Stimulated activated CD8-positive, alpha-beta memory T cell treated with anti-CD3 and anti-CD28 coated beads, Interleukin-12 subunit alpha, Interleukin-12 subunit beta, amount 100 ng/mL, for 24 hours (primary cell): ENCODE data around the gene PTPRN2.
"Not testable (repeated sequence)": the region's sequence is repeated elsewhere in the genome, so short reads cannot be mapped to it uniquely, and the experiment has no call there.

Experiments used
- DNase-seq: peaks from one replicate; pipeline ENCODE4 v3.0.0-alpha.2; 2020; ENCODE audit errors: extremely low read depth

The PTPRN2 gene

GRCh38 chr7:158443688-158444483, 143.7 kb downstream of the PTPRN2 start:
- no peak for DNase-seq

DNA sequence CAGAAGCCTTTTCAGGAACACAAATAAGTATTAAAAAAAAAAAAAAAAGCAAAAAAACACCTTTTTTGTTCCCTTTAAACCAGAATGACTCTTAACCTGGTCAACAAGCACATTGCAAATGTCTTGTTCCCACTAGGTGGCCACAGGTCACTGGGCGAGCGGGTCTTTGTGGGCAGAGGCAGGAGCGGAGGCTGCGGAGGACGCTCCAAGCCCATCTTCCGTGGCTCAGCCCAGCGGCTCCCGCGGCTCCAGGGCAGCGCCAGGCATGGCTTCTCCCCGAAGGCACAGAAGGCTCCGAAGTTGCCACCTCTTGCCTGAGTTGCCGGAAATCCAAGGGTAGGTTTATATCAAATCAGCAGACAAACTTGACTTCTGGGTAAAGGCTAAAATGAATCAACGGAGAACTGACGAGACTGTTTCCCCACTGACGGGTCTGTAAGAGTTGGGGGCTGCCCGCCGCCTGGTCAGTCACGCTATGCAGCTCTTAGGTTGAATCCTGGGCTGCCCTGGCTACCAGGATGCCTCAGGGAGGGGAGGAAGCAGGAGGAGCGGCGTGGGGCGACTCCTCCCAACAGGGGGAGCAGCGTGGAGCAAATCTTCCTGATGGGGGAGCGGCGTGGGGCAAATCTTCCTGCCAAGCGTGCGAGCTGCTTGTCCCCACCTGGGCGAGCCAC, 144.5 kb downstream of the PTPRN2 start:
- DNase-seq: no peak

DNA sequence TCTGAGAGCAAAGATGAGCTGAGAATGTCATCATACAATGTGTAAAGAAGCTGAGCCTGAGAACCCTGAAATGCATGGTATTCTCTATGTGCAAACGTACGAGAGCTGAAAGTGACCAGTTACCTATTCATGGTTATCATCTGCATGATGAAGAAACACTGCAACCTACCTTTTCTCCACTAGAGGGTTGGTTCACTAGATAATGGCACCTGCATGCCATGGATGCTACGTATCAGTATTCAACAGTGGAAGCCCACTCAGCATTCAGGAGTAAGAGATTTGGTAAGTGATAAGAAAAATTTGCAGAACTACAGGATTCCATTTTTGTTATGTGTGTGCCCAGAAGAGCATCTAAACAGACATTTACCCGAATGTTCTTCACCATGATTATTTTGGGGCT, 145.4 kb downstream of the PTPRN2 start:
- no peak for DNase-seq

DNA sequence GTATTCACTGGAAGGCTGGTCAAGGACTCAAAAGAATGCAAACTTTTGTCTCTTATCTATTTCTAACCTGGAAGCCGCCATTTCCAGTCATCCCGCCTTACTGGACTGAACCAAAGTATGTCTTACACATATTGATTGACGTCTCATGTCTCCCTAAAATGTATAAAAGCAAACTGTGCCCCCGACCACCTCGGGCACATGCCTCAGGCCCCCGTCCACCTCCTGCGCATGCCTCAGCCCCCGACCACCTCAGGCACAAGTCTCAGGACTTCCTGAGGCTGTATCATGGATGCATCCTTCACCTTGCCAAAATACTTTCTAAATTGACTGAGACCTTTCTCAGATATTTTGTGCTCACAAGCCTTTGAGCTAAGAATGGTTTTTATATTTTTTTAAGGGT, 148.6 kb downstream of the PTPRN2 start:
- no peak for DNase-seq

DNA sequence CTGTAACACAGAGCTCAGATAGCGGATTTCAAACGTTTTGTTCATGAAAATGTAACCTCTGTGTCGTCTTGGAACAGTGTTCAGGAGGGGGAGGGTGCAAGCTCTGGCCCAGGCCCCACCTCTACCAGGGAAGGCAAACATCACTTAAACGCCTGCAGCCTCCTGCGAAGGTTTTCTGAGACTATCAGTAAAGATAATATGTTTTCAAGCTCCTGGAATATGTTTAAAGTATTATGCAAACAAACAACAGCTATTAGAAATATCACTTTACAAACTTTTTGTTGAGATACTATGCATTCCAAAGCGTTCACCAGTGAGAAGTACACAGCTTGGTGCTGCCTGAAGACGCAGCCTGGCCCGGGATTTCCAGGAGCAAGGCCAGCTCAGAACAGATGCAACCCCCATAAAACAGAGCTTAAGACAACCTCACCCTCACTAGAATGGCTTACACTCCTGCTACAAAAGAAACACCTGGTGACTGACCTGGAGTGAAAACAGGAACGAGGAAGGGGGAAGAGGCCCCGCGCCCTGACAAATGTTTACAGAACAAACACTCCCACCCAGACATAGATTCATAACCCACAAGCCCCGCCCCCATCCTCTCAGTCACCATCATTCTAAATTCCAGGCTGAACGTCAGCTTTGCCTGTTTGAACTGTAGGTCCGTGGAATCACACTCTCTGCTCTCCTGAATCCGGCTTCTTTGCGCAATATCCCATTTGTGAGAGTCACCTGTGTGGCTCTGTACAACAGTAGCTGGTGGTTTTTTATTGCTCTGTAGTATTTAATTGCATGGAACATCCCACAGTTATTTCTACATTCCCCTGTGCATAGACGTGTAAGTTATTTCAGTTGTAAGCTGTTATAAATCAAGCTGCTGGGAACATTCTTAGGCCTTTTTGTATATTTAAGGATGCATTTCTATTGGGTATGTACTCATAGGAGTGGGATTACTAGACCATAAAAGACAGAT, 155.0 kb downstream of the PTPRN2 start:
- DNase-seq: no peak

DNA sequence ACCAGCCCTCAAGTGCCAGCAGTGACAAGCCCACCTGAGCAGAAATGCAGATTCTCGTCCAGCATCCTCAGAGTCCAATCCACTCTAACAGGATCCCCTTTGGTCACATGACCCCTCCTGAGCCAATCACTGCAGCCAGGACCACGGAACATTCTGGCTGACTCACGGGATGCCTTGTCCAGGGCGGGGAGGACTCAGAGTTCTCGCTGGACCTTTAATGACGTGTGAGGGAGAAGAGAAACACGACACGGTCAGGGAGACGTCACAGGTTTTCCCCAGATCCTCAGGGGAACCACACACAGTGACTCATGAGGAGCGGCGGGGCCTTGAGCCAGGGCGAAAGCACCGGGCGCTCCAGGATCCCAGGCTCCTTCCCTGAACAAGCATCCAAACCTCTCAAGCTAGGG, 155.7 kb downstream of the PTPRN2 start:
- no peak for DNase-seq

- no peak for DNase-seq
These were observed 156.3 kb downstream of the PTPRN2 start for GRCh38 chr7:158431055-158431940.

DNA sequence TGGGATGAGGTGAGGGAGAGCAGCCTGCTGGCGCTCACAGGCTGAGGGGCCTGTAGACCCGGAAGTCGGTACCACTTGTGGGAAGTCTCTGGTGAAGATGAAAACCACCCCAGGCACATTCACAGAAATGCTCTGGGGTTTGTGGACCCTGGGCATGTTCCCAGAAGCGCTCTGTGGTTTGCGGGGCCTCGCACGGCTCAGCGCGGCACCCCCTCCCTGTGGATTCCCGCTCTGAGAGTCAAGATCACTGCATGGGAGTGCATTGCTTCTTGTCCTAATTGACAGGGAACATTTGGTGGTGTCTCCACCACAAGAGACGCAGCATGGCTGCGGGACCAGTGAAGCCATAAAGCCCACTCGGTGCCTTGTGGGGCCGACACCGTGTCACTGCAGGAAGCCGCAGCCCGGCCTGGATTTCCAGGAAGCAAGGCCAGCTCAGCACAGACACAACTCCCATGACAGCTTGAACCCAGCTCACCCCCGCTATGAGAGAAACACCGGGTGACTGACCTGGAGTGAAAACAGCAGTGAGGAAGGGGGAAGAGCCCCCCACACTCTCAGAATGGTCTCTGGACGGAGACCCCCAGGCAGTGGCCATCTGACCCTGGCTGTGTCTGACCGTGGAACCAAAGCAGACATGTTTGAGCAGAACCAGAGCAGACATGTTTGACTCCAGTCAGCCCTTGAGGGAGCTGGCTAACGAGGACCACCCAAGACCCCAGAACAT, 157.2 kb downstream of the PTPRN2 start:
- no peak for DNase-seq

GRCh38 chr7:158428837-158429753, 158.5 kb downstream of the PTPRN2 start:
- no peak for DNase-seq

GRCh38 chr7:158428131-158428836, 159.3 kb downstream of the PTPRN2 start:
- DNase-seq: no peak

DNA sequence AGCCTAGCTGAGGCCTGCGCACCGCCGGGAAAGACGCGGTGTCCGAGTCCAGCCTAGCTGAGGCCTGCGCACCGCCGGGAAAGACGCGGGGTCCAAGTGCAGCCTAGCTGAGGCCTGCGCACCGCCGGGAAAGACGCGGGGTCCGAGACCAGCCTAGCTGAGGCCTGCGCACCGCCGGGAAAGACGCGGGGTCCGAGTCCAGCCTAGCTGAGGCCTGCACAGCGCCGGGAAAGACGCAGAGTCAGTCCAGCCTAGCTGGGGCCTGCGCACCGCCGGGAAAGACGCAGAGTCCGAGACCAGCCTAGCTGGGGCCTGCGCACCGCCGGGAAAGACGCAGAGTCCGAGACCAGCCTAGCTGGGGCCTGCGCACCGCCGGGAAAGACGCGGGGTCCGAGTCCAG, 161.9 kb downstream of the PTPRN2 start:
- DNase-seq: not testable (repeated sequence)

- DNase-seq: no peak
These were observed 163.1 kb downstream of the PTPRN2 start for GRCh38 chr7:158424531-158424930.

DNA sequence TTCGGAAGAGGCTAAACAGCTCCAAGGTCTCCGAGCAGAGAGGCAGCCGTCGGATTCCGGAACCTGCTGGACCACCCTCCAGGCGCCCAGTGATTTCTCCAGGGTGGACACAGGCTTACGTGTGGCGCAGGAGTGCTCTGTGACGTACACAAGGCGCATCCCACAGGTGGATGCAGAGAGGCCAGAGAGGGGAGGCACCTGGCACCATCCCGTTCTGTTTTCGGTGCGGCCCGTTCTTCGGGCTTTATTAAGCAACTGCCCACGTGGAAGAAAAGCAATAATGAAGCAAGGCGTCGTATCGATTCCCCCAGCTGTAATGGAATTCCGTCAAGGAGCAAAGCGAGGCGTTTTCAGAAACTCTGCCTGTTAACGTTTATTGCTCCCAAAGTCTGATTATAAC, 163.6 kb downstream of the PTPRN2 start:
- DNase-seq: no peak

DNA sequence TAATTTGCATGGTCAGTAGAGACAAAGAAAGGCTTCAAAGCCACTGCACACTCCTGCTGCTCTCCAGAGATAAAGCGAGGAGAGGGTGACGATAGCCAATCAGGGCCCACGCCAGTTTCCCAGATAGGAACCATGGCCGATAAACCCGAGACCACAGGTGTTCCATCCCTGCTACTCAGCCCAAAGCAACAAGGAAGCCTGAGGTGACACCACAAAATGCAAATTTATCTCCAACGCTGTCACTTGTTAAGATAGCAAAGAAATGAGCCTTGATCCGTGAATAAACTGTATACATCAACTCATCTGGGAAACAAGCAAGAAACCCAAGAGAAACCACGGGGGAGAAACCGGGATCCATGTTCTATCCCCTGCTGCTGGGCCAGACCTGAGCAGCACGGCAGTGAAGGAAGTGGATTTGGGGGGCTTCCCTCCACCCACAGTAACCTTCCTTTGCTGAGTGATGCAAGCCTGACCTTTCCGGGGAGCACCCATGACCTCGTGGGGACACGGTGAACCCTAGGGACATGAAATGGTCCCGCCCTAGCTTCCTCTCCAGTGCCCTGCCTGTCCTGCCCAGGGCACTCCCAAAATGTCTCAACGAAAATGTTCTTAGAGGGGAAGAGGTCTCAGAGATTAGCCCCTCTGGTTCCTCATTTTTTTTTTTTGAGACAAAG, 164.6 kb downstream of the PTPRN2 start:
- no peak for DNase-seq

DNA sequence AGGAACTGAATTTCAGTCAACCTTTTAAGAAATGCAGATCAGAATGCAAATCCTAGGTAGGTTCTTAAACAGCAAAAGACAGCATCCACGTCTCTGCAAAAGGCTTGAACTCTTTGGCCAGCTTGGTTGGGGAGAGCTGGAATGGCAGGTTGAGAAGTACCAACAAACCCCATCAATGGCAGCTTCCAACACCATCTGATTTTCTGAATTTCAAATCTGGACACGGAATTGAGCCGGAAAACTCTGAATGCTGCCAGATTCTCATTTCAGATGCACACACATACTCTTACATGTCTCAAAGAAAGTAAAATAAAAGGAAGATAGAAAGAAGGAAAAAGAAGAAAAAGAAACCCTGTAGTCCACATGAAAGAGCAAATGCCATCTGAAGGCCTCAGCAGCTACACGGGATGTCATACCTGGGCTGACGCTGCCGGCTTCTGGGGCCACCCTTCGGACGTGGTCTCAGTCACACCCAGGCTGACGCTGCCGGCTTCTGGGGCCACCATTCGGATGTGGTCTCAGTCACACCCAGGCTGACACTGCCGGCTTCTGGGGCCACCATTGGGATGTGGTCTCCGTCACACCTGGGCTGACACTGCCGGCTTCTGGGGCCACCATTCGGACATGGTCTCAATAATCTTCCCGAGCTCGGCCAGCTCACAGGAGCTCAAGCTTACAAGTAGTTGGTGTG, 165.3 kb downstream of the PTPRN2 start:
- DNase-seq: no peak

GRCh38 chr7:158421361-158421760, 166.3 kb downstream of the PTPRN2 start:
- no peak for DNase-seq

DNA sequence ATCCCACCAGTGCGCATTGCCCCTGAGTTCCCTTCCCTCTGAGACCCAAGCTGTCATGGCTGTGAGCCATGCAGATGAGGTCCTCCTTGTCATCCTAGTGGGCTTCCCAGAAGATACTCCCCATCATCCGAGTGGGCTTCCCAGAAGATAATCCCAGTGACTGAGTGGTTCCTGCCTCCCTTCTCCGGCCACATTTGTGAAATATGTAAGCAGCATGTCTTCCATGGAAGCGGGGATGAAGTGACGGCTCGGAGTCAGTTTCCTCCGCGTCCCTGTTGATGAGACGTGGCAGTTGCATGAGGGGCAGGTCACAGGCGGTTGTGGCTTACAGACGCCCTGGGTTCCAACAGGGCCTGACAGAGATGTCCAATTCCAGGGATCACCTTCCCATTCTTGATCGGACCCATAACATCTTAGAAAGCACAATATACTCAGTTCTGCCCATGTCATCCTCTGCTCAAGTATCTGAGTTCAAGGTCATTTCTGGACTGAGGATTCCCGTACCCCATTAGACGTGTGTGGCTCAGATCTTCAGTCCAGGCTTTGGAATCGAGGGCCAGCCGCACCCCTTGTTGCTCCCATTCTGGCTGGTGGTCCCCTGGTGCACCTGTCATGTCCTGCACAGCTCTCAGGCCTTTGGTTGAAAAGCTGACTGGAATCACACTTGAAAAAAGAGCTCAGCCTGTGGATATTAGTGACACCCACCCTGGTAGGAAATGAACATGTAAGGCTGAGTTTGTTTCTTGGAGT, 166.9 kb downstream of the PTPRN2 start:
- no peak for DNase-seq
